Measurements from ENCODE around the gene CDC37L1.

Gene CDC37L1

DNA sequence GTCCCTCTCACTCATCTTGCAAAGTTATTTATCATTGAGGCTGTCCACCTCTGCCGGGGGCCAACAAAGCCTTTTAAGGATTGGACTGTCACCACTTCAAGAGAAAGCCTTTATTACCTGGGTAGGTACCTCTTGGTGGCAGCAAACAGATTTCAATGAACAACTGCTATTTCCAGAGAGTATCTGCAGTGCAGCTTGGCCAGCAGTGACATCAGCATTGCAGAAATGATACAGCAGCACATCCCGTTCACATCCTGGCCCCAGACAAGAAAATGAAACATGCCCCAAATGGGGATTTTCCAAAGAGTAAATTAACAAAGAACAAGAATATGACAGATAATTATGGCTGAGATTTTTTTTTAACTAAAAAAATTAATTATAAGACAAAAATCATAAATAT lies 10.8 kb upstream of the CDC37L1 start:
- no peak for DNase-seq (ENCODE audit: low read depth in 2 of 2)

- DNase-seq (ENCODE audit: low read depth in 2 of 2), result no peak
Observed at GRCh38 chr9:4669890-4670289, 9.5 kb upstream of the CDC37L1 start.

- no peak for DNase-seq (ENCODE audit: low read depth in 2 of 2)
Observed at GRCh38 chr9:4670591-4670990, 8.8 kb upstream of the CDC37L1 start.

GRCh38 chr9:4671737-4672136 lies 7.6 kb upstream of the CDC37L1 start:
- DNase-seq (ENCODE audit: low read depth in 2 of 2), result no peak

DNA sequence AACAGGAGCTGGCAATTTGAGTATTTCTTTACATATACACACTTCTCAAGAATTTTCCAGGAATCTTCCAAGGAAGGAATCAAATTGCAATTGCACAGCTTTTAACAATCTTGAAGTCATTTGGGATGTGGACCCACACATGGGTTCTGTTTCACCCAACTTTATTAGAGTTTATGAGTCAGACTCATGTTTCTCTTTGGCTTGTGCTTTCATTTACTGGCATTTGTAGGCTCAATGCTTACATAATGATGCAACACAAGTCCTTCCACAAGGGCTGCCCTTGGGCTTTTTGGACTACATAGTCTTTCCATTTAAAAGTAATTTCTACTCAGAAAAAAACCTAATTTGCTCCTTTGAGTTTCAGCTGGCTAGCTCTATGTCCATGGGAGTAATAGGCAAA lies 4.6 kb upstream of the CDC37L1 start:
- no peak for DNase-seq (ENCODE audit: low read depth in 2 of 2)

DNA sequence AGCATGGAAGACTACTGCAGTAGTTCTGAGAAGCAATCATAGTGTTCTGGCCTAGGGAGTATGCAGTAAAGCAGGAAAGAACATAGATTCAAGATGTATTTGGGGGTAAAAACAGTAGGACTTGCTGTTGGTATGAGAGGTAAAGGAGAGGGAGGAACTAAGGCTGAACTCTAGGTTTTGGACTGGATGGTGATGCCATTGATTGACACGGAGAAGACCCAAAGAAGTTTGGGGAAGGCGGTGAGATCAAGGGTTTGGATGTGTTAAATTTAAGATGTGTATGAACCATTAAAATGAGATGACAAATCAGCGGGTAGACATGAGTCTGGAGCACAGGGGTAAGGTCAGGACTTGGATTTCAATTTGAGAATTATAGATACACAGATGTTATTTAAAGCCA lies 2.0 kb upstream of the CDC37L1 start:
- DNase-seq (ENCODE audit: low read depth in 2 of 2), result no peak

GRCh38 chr9:4678679-4679267 lies 596 bp upstream of the CDC37L1 start:
- DNase-seq (ENCODE audit: low read depth in 2 of 2), result no peak

GRCh38 chr9:4680173-4680525 lies 780 bp downstream of the CDC37L1 start:
- no peak for DNase-seq (ENCODE audit: low read depth in 2 of 2)

DNA sequence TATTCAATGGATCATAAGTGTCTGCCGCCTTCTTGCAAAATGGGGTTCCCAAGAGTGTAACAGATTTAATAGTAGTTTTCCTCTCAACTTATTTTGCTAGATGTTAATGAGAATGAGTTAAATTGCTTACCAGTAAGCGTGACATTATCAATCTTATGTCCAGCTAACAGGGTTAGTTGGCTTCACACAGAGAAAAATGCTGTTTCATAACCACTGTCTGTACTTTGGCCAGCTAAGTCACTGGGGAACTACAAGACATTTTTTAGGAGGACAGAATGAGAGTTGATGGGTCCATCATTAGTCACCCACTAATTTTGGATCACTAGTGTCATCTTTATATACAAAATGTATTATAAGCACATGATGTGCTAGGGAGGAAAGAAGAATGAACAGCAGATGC lies 1.4 kb downstream of the CDC37L1 start:
- DNase-seq (ENCODE audit: low read depth in 2 of 2), result no peak

GRCh38 chr9:4684820-4685219 lies 5.5 kb downstream of the CDC37L1 start:
- DNase-seq (ENCODE audit: low read depth in 2 of 2), result no peak

DNA sequence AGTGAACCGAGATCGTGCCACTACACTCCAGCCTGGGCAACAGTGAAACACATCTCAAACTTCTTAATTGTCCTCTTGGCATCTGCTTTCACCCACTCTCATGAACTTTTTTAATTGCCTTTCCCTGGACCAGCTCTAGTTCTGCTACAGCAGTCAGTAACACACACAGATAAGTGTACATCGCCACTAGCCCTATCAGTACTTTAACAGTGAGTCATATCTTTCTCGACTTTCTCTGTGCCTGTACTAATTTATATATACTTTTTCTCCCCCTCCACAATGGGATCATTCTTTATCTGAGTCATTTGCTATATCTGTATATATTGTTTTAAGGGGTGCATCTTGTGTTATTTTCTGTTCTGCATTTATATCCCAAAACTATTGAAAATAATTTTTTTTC lies 6.7 kb downstream of the CDC37L1 start:
- DNase-seq (ENCODE audit: low read depth in 2 of 2), result no peak

GRCh38 chr9:4686584-4686983 lies 7.2 kb downstream of the CDC37L1 start:
- no peak for DNase-seq (ENCODE audit: low read depth in 2 of 2)

DNA sequence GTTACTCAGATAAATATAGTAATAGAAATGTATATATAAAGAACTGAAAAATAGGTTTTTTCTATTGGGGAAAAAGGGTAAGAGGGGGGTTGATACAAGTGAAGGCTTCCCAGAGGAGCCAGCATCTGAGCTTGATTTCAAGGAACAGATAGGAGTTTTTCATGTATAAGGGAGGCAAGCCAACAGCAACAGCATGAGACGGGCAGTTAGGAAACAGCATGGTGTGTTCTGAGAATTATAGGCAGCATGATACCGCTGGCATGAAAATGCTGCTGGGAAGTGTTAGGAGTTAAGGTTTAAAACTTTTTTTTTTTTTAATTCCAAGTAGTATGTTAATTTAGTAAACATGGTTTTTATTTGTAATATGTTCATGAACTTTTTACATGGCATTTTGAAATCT lies 9.7 kb downstream of the CDC37L1 start:
- DNase-seq (ENCODE audit: low read depth in 2 of 2), result no peak

GRCh38 chr9:4689687-4690104 lies 10.3 kb downstream of the CDC37L1 start:
- DNase-seq (ENCODE audit: low read depth in 2 of 2), result no peak

GRCh38 chr9:4690144-4690543 lies 10.8 kb downstream of the CDC37L1 start:
- no peak for DNase-seq (ENCODE audit: low read depth in 2 of 2)

- no peak for DNase-seq (ENCODE audit: low read depth in 2 of 2)
Observed at GRCh38 chr9:4691795-4692194, 12.4 kb downstream of the CDC37L1 start.

- no peak for DNase-seq (ENCODE audit: low read depth in 2 of 2)
Observed at GRCh38 chr9:4700091-4700490, 20.7 kb downstream of the CDC37L1 start.

DNA sequence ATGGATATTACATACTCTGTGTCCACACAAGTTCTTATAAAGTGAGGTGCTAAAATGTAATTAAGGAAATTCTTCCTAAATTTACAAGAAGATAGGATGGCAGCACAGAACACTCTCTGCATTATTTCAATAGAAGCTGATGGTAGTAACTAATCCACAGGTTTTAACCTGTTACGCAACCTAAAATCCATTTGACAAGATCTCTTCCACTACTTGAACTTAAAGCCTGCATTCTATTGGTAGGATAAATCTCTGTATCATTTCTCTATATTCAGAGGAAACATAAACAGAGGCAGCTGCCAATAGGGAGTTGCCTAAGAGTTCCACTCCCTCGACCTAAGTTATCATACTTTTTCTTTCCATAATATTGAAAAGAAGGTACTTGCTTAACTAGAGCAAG lies 21.6 kb downstream of the CDC37L1 start:
- no peak for DNase-seq (ENCODE audit: low read depth in 2 of 2)

DNA sequence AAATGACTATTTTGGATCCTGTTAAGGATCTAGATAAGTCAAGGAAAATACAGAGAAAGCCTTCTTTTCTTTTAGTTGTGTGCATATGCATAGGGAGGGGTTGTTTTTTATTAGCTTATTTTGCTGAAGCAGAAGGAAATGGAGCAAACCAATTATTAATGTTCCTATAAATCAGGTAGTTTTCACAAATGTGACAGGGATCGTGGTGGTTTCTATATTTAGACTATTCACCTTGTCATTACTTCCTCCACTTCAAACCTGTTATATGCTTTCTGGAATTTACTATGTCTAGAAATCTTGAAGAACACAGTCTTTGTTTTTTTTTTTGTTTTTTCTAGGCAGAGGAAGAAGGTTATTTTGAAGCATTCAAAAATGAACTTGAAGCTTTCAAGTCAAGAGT lies 22.2 kb downstream of the CDC37L1 start:
- DNase-seq (ENCODE audit: low read depth in 2 of 2), result no peak

- DNase-seq (ENCODE audit: low read depth in 2 of 2), result no peak
Observed at GRCh38 chr9:4704129-4704528, 24.8 kb downstream of the CDC37L1 start.

DNA sequence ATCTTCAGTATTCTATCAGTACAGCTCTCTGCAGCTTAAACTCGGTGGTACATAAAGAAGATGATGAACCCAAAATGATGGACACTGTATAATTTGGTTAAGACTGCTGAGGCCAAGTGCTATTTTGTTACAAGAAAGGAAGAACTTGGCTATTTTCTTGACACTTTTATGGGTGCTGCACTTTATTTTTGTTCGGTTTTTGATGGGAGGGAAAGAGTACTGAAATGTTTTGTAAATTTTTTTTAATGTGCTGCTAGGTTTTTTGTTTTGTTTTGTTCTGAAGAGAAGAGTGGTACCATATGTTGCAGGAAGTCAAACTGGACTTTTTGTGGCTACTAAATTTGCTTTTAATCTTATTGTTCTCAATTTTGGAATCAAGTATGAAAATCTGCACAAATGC lies 26.7 kb downstream of the CDC37L1 start:
- DNase-seq (ENCODE audit: low read depth in 2 of 2), result no peak

DNA sequence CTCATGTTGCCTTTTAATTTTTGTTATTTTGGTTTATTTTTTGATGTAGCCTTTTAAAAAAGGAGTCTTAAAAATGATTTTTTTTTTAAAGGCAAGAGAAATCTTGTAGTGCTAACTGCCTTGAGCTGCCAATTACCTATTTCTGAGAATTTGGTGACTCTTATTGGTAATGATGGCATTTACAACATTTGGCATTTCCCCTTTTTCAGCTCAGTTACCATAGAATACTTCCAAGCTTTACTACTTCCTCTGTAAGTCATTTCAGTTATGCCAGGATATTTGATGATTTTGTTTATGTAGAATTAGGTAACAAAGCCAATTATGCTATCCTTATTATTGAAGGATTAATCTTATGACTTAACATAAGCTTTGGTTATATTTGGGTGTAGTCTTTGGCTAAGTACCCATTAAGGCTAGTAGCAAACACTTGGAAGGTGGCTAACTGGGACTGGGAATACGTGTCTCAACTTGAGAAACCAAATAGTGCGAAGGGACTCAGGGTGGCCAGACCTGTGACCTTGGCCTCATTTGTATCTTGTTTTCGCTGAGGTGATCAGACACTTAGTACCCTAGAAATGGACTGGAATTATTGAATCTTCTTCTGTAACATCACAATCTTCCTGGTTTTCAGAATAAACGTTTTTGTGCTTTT lies 27.7 kb downstream of the CDC37L1 start:
- no peak for DNase-seq (ENCODE audit: low read depth in 2 of 2)

DNA sequence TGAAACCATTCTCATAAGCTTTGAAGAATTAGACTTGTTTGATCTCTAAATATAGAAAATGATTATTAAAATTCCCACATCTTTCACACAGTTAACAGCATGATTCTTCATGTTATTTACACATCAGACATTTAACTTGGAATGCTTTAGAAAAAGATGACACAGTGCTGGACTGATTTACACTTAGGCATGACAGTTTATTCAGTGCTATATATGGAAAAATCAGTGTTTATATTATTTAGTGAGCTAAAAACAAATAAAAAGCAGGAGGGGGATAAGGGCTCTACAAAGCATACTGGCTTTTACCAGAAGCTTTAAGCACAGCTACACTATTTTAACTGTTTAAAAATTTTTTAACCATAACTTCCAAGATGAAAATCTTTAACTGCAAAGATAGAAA lies 30.0 kb downstream of the CDC37L1 start:
- no peak for DNase-seq (ENCODE audit: low read depth in 2 of 2)

- no peak for DNase-seq (ENCODE audit: low read depth in 2 of 2)
Observed at GRCh38 chr9:4713849-4714248, 34.5 kb downstream of the CDC37L1 start.

All from stimulated activated CD8-positive, alpha-beta memory T cell treated with anti-CD3 and anti-CD28 coated beads, Interleukin-2, amount 100 ng/mL, for 1 hour (primary cell).